Smooth muscle cell of the brain vasculature (primary cell): Measurements from ENCODE around the gene TST.

ENCODE experiments used
- DNase-seq: peaks from one replicate; pipeline ENCODE4 v3.0.0-alpha.2; 2012; ENCODE audit warnings: low read depth, low spot score

Gene TST

DNA sequence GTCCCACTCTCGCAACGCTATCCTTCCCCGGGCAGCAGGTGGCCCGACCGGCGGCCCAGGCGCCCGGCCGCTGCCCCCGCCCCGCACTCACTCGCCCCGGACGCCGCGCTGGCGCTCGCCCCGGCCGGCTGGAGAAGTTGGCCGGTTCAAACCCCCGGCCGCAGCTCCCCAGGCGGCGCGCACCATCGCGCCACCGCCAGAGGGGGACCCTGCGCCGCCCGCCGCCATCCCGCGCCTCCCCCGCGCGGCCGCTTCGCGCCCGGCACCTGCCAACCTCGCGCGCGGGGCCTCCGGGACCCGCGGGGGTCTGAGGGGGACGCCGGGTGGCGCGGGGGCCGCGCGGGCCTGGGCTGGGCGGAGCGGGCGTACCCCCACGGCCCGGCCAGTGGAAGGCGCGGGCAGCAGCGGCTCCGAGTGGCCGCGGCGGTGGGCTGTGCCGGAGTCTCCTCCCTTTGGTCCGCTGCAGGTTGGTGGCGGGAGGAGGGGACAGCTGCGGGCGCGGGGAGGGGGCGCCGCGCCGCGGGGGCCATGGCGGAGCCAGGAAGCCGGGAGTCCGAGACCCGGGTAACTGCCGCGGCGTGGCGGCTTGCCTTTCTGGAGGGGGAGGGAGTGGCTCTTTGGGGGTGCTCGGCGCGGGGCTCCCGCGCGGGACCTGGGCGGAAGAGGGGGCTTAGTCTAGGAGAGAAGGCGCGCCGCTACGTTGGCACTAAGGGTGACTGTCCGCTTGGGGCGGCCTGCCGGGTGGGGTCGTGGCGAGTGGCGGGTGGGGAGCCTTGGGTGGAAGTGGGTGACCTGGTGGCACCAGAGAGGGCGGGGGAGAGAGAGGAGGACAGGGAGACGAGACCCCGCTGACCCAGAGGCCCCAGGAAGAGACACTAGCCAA is at the start of gene TST, which contains the start of gene MPST:
TSS of gene TST (minus strand) at position 139 of the 883 bp plus-strand sequence. CDS start 715 bp downstream, outside the sequence.
TSS of gene MPST (plus strand) at position 434 of the 883 bp plus-strand sequence. CDS start at position 529, 95 bp downstream.
- DNase-seq: no peak

DNA sequence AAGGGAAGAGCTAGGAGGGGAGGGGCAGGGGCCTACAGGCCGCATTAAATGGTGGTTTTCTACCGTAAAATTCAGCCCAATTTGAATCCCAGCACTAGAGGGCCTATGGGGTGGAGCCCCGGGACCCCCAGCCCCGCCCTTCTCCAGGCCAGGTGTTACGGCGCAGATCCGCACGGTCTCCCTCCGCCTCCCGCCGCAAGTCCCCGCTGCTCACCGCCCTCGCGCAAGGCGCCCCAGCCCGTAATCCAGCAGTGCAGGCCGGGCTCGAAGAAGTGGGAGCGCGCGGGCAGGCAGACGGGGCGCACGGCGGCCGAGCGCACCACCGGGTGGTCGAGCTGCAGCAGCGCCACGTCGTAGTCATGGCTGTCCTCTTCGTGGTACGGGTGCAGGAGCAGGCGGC is 49.6 kb upstream of the TST start:
- DNase-seq: no peak

- DNase-seq: no peak
Measured at GRCh38 chr22:37067428-37067827, 48.2 kb upstream of the TST start.

- DNase-seq: no peak
Measured at GRCh38 chr22:37065961-37066360, 46.7 kb upstream of the TST start.

DNA sequence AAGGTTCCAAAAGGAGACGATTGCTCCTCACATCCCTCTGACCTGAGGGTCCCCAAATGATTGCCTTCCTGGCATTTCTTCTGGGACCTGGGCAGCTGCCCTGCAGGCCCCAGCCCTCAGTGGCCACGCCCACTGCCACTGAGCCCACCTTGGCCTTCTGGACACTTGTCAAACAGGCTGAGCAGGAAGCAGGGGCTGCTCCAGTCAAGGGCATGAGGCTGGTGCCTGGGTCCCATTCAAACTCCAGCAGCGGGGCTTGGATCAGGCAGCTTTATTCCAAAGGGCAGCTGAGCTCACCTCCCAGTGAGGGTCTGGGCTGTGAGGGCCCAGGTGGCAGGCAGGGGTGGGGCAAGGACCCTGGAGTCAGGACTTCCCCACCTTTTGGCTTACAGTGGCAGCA is 45.9 kb upstream of the TST start:
- no peak for DNase-seq

- DNase-seq: no peak
Measured at GRCh38 chr22:37064553-37064952, 45.3 kb upstream of the TST start.

- DNase-seq: no peak
Measured at GRCh38 chr22:37063431-37064420, 44.5 kb upstream of the TST start.

GRCh38 chr22:37062702-37063381 is 43.6 kb upstream of the TST start:
- no peak for DNase-seq

GRCh38 chr22:37062376-37062675 is 43.1 kb upstream of the TST start:
- no peak for DNase-seq

DNA sequence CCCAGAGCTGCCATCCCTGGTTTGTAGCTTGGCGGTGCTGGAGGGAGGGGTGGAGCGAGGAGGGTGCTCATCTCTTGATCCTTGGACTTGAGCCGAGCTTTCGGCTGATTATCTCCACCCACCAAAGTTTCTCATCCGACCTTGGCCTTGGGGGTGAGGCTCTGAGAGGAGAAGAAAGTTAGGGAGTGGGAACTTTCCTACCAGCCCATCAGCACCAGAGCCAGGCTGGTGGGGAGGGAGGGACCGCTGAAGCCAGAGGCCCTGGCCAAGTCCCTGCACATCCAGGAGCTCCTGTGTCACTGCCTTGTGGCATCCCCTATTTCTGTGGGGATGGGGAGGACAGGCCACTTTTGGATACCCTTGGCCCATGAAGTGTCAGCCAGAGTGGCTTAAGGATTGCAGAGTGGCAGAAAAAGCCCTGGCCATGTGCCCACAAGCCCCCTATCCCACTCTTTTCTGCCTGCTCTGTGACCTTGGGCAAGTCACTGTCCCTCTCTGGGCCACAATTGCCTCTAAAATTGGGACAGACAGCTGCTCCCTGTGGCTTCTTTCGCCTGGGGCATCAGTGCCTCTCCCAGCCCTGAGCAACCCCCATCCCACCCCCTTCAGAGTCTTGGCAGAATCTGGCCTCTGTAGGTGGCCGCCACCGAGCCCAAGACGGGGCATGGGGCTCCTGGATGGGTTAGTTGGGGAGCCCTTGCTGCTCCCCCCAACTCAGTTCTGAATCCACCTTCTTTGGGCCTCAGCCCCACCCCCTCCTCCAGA is 42.5 kb upstream of the TST start:
- DNase-seq: no peak

GRCh38 chr22:37060801-37061610 is 41.8 kb upstream of the TST start:
- DNase-seq: no peak

GRCh38 chr22:37059876-37060449 is 40.7 kb upstream of the TST start:
- no peak for DNase-seq

GRCh38 chr22:37058917-37059701 is 39.9 kb upstream of the TST start:
- DNase-seq: no peak

GRCh38 chr22:37057796-37058510 is 38.7 kb upstream of the TST start:
- DNase-seq: no peak

DNA sequence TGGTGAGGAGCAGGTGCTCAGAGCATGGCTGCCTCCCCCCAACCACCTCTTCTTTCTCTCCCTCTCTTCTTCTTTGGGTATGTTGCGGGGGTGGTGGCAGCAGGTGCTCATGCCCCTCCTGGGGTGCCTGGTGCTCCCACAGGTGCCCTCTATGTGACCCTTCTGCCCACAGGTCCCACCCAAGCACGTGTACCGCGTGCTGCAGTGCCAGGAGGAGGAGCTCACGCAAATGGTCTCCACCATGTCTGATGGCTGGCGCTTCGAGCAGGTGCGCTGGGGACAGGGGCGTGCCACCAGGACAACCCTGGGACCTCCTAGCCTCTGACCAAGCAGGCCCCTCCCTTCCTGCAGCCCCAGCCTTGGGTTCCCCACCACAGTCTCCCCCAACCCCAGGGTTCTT is 38.0 kb upstream of the TST start:
- no peak for DNase-seq

GRCh38 chr22:37056246-37056645 is 37.0 kb upstream of the TST start:
- DNase-seq: no peak

DNA sequence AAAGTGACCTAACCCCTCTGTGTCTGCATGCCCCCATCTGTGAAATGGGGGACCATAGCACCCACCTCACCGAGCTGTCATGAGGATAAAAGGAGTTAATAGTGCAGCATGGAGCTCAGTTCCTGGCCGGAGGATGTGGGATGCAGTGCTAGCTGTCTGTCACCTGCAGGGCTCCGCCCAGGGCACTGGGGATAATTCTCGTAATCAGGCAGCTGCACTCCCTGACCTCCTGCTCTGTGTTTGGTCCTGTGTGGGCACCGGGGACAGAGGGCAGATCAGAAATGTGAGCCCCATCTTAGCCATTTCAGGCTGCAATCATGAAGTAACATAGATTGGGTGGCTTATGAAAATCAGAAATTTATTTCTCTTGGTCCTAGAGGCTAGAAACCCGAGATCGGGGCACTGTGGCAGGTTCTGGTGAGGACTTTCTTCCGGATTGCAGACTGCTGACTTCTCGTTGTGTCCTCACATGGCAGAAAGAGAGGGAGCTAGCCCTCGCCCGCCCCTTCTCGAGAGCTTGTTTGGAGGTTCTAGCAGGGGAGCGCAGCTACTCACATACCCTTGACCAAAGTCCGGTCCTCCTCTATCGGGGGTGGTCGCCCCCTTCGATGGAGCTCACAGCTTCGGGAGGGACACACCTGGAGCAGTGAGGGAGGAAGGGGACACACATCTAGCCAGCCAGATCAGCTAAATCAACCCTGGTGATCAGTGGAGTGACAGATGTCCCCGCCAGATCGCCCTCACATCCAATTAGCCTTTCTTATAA is 35.5 kb upstream of the TST start:
- DNase-seq: no peak

GRCh38 chr22:37054056-37054395 is 34.8 kb upstream of the TST start:
- no peak for DNase-seq
